Neuron (in vitro differentiated cells): ENCODE results near the gene KICS2.

Source experiments
- H2AFZ ChIP-seq: one replicate; pipeline ENCODE4 v1.6.1; 2013; ENCODE audit warnings: low read depth, mild to moderate bottlenecking, inconsistent platforms, low read length, moderate library complexity
- H3K27me3 ChIP-seq: one replicate; pipeline ENCODE4 v1.6.1; 2013; ENCODE audit warnings: low read length; ENCODE audit not compliant: insufficient read depth
- H3K36me3 ChIP-seq: one replicate; pipeline ENCODE4 v1.6.1; 2013; ENCODE audit warnings: low read length; ENCODE audit not compliant: insufficient read depth
- H3K4me1 ChIP-seq: one replicate; pipeline ENCODE4 v1.6.1; 2013; ENCODE audit warnings: low read length; ENCODE audit not compliant: insufficient read depth
- H3K4me3 ChIP-seq: 2 replicates; pipeline ENCODE4 v1.5.1; 2013; ENCODE audit warnings: mild to moderate bottlenecking, low read length, moderate library complexity
- H3K9me3 ChIP-seq: one replicate; pipeline ENCODE4 v1.6.1; 2013; ENCODE audit warnings: low read length

The KICS2 gene

DNA sequence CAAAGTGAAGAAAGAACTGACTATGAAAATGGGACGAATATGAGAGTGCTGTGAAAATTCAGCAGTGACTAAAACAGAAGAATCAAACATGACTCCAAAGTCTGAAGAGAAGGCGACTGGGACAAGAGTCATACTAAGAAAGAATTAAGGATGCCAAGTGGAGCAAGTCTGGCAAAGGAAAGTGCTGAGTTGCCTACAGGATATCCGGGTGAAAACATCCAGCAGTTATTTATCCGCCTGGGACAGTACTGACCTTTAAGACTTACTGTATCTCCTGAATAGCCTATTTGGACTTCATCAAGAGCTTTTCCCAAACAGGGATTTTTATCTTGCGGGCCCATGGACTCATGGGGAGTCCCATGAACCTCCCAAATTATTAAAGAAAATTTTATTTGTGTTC is 41.1 kb downstream of the KICS2 start:
- Histone ChIP-seq H2AFZ (no peak overlapping the region), H3K27me3 (no peaks in the 10 kb centered on the region), H3K9me3 (no peaks in the 10 kb centered on the region), H3K4me1 (peaks cover 3% of the 10 kb centered on the region), H3K36me3 (no peaks in the 10 kb centered on the region), H3K4me3 (no peak overlapping the region)

DNA sequence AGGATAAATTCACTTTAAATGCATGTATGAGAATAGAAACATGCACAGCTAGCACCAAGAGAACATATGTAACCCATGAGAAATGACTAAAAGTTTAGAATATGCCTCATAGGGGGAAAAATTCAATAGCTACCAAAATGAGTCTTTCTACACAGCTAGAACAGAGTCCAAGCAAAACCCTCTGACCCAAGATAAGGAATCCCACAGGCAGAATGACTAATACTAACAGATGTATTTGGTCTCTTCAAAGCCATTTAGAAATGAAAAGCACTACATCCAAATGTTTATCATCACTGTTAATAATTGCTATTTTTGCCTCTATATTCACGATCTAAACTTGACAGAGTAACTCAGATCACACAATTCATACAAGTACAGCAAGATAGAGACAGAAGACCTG is 44.0 kb downstream of the KICS2 start:
- H3K36me3 ChIP-seq, result no peaks in the 10 kb centered on the region
- peaks cover 16% of the 10 kb centered on the region for H3K4me1 ChIP-seq
- no peaks in the 10 kb centered on the region for H3K9me3 ChIP-seq
- H3K4me3 ChIP-seq, result no peak overlapping the region
- H2AFZ ChIP-seq, result no peak overlapping the region
- no peaks in the 10 kb centered on the region for H3K27me3 ChIP-seq

GRCh38 chr12:64177001-64177400 is 45.1 kb downstream of the KICS2 start:
- Histone ChIP-seq H3K27me3 (no peaks in the 10 kb centered on the region), H3K4me3 (no peak overlapping the region), H3K9me3 (no peaks in the 10 kb centered on the region), H2AFZ (no peak overlapping the region), H3K4me1 (peaks cover 16% of the 10 kb centered on the region), H3K36me3 (no peaks in the 10 kb centered on the region)

- Histone ChIP-seq H3K36me3 (no peaks in the 10 kb centered on the region), H3K4me1 (peaks cover 13% of the 10 kb centered on the region)
These were observed 46.7 kb downstream of the KICS2 start for GRCh38 chr12:64175254-64175945.

GRCh38 chr12:64173456-64173855 is 48.6 kb downstream of the KICS2 start:
- Histone ChIP-seq H3K36me3 (no peaks in the 10 kb centered on the region), H3K4me1 (peaks cover 17% of the 10 kb centered on the region), H2AFZ (no peak overlapping the region), H3K27me3 (no peaks in the 10 kb centered on the region), H3K4me3 (no peak overlapping the region), H3K9me3 (no peaks in the 10 kb centered on the region)

More at GRCh38 chr12:64175254-64175945, 46.7 kb downstream of the KICS2 start:
- peak overlapping the region; percentile 23 for H2AFZ ChIP-seq
- H3K9me3 ChIP-seq, result no peaks in the 10 kb centered on the region
- no peaks in the 10 kb centered on the region for H3K27me3 ChIP-seq
- peak overlapping the region; percentile 13 for H3K4me3 ChIP-seq
